GM21786 (cell line): ENCODE results near the gene GRIN2B.

Experiments
- ATAC-seq: cut with Tn5 transposase; IDR thresholded peaks from one replicate; pipeline ENCODE4 v1.9.1; 2021; ENCODE audit not compliant: unreplicated experiment

Gene GRIN2B

GRCh38 chr12:13981296-13981962, at the start of gene GRIN2B:
Gene GRIN2B (minus strand): TSS chr12:13981602. CDS start chr12:13866208, 115,394 bp downstream.
- ATAC-seq = no peak

DNA sequence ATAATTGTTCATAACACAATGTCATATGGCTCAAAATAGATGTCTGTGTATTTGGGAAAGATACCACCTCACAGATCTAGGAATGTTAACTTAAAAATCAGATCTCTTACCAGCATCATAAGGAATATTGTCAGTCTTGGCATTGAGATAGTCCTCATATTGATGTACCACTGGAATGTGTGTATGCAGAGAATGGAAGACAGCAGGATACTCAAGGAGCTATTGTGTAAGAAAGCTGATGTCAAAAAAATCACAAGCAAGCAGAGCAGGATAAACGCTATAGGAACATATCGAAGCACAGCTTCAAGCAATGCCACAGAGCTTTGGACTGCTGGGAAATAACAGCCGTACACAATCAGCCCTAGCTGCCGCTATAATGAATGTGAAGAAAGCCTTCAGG, 45.1 kb upstream of the GRIN2B start:
- no peak for ATAC-seq

DNA sequence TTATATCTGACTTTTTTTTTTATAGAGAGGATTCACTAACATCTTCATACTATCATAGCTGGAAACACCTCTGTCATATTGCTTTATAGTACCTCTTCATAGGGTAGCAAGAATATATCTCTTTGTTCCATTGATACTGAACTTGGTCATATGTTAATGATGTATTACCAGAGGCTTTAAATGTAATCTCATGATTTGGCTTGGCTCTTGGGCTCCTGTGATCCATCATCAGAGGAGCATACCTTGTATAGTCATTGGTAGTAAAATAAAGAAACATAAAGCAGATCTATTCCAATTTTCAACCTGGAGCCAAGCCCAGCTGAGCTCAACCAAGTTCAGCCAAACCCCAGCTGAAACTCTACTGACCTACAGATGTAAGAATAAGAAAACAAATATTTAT, 43.2 kb upstream of the GRIN2B start:
- ATAC-seq = no peak

DNA sequence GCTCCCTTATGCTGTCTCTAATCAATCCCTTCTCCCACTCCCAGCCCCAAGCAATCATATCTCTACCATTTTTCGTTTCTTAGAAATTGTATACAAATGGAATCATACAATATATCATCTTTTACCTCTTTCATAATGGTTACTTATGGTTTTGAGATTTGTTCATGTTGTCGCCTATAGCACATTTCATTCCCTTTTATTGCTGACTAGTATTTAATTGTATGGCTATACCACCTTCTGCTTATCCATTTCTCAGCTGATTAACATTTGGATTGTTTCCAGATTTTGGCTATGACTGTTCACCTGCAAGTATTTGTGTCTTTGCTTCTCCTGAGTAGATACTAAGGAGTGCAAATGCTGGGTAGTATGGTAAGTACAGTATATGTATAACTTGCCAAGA, 36.7 kb upstream of the GRIN2B start:
- no peak for ATAC-seq

GRCh38 chr12:14010989-14011388, 29.6 kb upstream of the GRIN2B start:
- no peak for ATAC-seq

DNA sequence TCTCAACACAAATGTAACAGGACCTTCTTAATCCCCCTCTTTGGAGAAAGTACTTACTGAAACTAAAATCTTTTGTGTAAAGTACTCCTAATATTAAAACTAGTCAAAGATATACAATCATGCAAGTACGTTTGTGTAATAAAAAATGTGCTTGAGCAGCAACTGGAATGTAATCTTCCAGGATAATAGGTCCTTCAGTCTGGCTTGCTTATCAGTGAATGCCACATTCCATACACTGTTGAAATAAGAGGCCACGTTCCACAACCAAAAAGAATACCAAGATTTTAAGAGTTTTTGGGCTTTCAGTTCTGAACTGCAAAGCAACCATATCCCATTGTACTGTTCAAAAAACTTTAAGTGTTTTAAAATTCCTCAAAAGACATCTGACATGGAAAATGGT, 26.2 kb upstream of the GRIN2B start:
- no peak for ATAC-seq

DNA sequence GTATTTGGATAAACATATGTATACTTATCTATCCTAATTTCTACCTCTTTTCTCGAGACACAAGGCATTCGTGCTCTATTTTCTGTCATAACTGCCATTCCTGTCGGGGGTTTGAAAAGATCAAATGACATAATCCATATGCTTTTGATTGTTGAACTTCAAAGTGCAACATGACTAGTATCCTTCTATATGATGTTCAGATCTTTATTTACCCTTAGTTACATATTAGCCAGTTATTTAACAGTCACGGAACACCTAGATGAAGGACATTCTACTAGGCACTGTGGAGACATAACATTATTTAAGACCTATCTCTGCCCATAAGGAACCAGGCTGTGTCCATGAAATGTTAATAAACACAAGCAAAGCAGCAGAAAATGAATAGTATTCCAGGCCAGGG, 11.2 kb upstream of the GRIN2B start:
- no peak for ATAC-seq

DNA sequence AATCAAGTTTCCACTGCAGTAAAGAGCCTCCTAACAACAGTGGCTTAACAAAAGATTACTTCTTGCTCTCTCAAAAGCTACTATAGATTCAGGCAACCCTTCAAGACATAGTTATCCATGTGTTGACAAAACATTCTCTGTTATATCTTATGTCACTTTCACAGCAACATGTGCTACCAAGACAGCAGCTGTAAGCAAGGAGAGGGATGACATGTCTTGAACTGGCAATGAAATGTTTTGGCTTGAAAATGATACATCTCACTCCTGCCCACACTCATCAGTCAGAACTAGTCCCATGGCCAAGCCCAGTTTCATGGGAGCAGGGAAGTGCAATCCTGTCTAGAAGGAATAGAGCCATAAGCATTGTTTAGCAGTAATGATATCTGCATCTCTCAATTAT, 10.7 kb upstream of the GRIN2B start:
- no peak for ATAC-seq

DNA sequence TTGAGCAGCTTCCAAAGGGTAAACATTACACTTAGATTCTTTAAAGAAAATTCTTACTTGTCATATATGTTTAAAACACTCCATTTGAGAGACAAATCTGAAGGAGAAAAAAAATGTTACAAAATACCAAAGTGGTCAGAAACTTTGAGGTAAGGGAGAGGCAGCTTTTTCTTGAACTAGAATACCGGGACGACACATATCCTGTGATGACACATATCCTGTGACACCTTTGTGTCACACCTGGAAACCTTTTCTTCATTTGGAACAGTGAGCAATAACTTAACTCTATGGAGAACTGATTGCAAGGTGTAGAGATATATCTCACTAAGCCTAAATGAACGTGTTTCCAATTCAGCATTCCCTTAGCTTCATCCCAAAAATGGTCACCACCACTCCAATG, 4.6 kb upstream of the GRIN2B start:
- no peak for ATAC-seq

GRCh38 chr12:13981990-13982389, 588 bp upstream of the GRIN2B start:
- no peak for ATAC-seq

- ATAC-seq = no peak
Observed at GRCh38 chr12:13980538-13981295, 685 bp downstream of the GRIN2B start.

- no peak for ATAC-seq
Observed at GRCh38 chr12:13979772-13980378, 1.5 kb downstream of the GRIN2B start.

- ATAC-seq = no peak
Observed at GRCh38 chr12:13978876-13979275, 2.5 kb downstream of the GRIN2B start.

DNA sequence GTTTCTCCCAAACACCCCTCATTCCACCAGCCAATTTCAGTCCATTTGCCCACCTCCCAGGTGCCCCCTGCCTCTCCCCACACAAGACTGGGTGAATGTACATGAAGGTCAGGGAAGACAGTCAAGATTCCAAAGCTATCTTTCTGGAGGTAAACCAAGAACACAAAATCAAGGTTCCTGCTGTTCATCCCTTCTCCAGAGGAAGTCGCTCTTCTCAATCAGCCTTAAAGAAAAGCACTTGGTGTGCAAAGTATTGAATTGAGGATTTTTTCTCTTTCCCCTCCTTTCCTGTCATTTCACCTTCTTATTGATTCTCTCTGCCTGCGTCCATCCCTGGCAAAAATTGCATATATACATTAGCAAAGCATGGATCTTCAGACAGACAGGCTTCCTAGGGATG, 4.5 kb downstream of the GRIN2B start:
- no peak for ATAC-seq

DNA sequence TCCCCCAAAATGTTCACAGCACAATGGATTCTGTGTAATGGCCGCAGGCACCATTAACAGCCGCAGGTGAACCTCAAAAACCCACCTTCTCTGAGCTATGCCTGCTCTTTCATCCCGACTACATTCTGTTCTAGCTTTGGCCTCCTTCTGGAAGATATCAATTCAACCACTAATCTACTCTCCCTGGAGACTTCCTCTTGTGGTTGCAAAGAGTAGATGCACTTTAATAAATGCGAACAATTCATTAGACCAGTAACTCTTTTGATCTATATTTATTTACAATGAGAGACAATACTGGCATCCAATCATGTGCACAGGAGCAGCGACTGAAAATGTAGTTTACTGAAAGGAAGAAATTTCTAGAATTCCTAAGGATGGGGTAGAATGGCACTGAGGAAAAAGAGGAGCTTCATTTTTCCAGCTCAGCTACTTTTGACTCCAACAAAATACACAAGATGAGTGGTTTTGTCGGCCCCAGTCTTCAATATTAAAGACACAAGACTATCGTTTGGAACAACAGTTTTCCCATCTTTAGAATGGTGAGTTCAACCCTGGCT, 5.3 kb downstream of the GRIN2B start:
- ATAC-seq = no peak

DNA sequence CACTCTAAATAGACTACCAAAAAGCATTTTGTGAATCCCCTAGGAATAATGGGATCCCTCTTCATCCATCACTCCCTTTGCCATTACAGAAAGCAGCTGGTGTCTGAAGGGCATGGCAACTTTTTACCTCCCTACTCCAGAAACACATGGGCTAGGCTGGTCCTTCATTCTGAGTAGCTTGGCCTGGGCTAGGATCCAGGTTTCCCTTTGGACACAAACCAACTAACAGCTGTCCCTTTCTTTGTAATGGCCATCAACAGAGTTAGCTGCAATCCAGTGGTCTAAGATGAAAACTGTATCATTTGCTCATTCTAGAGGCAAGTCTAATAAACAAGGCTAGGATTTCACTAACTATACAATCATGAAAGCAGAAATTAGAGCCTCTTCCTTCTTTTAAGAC, 7.4 kb downstream of the GRIN2B start:
- ATAC-seq = no peak

- ATAC-seq = no peak
Observed at GRCh38 chr12:13970803-13971202, 10.6 kb downstream of the GRIN2B start.

GRCh38 chr12:13968281-13968680, 13.1 kb downstream of the GRIN2B start:
- ATAC-seq = no peak

DNA sequence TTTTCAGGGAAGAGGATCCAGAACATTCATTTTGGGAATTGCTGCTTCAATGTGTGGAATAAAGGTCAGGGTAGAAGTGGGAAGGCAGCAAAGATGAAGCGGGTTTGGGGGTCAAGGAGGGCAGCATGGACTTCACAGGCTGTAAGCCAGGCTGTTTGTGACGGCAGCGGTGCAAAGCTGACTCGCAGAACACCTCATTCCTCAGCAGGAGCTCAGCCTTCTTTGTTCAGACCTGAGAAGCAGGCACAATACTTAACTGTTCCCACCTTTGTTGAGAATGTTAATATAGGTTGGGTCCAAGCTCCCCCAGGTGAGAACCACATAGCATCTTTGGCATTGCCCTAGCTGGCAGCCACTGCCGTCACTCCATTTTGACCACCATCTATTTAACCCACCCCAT, 16.7 kb downstream of the GRIN2B start:
- no peak for ATAC-seq

GRCh38 chr12:13962699-13963098, 18.7 kb downstream of the GRIN2B start:
- ATAC-seq = no peak

GRCh38 chr12:13961971-13962370, 19.4 kb downstream of the GRIN2B start:
- no peak for ATAC-seq

- no peak for ATAC-seq
Observed at GRCh38 chr12:13959131-13959723, 22.2 kb downstream of the GRIN2B start.
